Lower lobe of right lung (tissue), 2 donors: Measurements from ENCODE around the gene WDR31. TPM values are rescaled to one million over a fixed set of nuclear protein-coding genes. Genes with fewer than 3 reads are reported as not detected.

ENCODE experiments used
- ATAC-seq, 2 donors: fragments of 200-7000 bp; cut with Tn5 transposase; one replicate each; pipeline ENCODE4 v1.9.1; 2020 to 2022; ENCODE audit warnings: mild to moderate bottlenecking in 2 of 2, moderate library complexity in 2 of 2
- DNase-seq: peaks from one replicate; pipeline ENCODE4 v3.0.0-alpha.2; 2020
- H3K27ac ChIP-seq: fragments of 200-600 bp; one replicate; pipeline ENCODE4 v1.8.0; 2022
- H3K27me3 ChIP-seq: fragments of 200-600 bp; one replicate; pipeline ENCODE4 v1.8.0; 2022; ENCODE audit warnings: low read depth
- H3K36me3 ChIP-seq: fragments of 200-600 bp; one replicate; pipeline ENCODE4 v1.8.0; 2022; ENCODE audit warnings: mild to moderate bottlenecking
- H3K4me1 ChIP-seq: fragments of 200-600 bp; one replicate; pipeline ENCODE4 v1.8.0; 2022
- H3K4me3 ChIP-seq: fragments of 200-600 bp; one replicate; pipeline ENCODE4 v1.8.0; 2022; ENCODE audit warnings: mild to moderate bottlenecking
- H3K9me3 ChIP-seq: fragments of 200-600 bp; one replicate; pipeline ENCODE4 v1.8.0; 2022
- intact Hi-C: fragments of 100-400 bp; cut with DNase I; formaldehyde crosslinking; loops from one replicate; pipeline ENCODE4 v1.11.0; 2022
- total RNA-seq: library from RNA; stranded (reverse); fragmentation: NEBNext Ultra II Directional; extraction: Animal tissue kit (Norgen Biotek cat#: 25700); gene quantifications from one replicate; pipeline ENCODE4 v1.2.1, GENCODE V29; 2021
- TF ChIP-seq, protein P1 (sequence below): fragments of 200-600 bp; IDR thresholded peaks from one replicate; pipeline ENCODE4 v1.8.0; 2022; ENCODE audit warnings: antibody characterized with exemption, mild to moderate bottlenecking
- donor health status: DM: no; HTN: yes; CAD: no; lungs with severe emphysema.

The WDR31 gene
- total RNA-seq, 1 donor from 2014 or later = 4.5 TPM

- no peaks in the 10 kb centered on the region for H3K9me3 ChIP-seq
- H3K36me3 ChIP-seq = peaks cover 4% of the 10 kb centered on the region
- no peaks in the 10 kb centered on the region for H3K4me1 ChIP-seq
- H3K4me3 ChIP-seq = no peak overlapping the region
- TF ChIP-seq, protein P1, sequence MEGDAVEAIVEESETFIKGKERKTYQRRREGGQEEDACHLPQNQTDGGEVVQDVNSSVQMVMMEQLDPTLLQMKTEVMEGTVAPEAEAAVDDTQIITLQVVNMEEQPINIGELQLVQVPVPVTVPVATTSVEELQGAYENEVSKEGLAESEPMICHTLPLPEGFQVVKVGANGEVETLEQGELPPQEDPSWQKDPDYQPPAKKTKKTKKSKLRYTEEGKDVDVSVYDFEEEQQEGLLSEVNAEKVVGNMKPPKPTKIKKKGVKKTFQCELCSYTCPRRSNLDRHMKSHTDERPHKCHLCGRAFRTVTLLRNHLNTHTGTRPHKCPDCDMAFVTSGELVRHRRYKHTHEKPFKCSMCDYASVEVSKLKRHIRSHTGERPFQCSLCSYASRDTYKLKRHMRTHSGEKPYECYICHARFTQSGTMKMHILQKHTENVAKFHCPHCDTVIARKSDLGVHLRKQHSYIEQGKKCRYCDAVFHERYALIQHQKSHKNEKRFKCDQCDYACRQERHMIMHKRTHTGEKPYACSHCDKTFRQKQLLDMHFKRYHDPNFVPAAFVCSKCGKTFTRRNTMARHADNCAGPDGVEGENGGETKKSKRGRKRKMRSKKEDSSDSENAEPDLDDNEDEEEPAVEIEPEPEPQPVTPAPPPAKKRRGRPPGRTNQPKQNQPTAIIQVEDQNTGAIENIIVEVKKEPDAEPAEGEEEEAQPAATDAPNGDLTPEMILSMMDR = no peak
- no peak for ATAC-seq
- intact Hi-C loops = no loop called here
- no peak for DNase-seq
- no peak overlapping the region for H3K27ac ChIP-seq
- H3K27me3 ChIP-seq = no peaks in the 10 kb centered on the region
Measured at GRCh38 chr9:113361304-113362018, 21.4 kb upstream of the WDR31 start.

DNA sequence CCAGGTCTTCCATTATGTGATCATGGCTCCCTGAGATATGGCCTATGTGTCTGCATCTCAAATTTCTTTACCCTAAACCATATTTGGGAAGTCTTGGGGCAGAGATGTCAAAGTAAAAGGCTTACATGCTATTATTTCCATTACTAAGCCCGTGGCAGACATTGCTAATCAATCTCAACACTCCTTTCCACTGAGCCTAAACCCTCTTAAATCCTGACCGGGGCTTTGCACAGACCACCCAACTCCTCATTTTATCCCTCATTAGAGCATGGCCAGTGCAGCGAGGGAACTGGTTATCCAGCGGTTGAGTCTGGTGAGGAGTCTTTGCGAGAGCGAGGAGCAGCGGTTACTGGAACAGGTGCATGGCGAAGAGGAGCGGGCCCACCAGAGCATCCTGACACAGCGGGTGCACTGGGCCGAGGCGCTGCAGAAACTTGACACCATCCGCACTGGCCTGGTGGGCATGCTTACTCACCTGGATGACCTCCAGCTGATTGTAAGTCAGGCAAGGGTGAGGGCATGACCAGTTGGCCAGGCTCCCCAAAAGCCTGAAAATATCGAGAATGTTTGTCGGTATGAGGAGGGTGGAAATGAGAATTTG, 20.3 kb upstream of the WDR31 start:
- ATAC-seq (no peak), DNase-seq (no peak)
- Histone ChIP-seq H3K4me1 (no peaks in the 10 kb centered on the region), H3K36me3 (peaks cover 4% of the 10 kb centered on the region), H3K9me3 (no peaks in the 10 kb centered on the region), H3K27me3 (no peaks in the 10 kb centered on the region), H3K27ac (no peak overlapping the region), H3K4me3 (no peak overlapping the region)
- intact Hi-C loops = no loop called here
- TF ChIP-seq, protein P1 = no peak

DNA sequence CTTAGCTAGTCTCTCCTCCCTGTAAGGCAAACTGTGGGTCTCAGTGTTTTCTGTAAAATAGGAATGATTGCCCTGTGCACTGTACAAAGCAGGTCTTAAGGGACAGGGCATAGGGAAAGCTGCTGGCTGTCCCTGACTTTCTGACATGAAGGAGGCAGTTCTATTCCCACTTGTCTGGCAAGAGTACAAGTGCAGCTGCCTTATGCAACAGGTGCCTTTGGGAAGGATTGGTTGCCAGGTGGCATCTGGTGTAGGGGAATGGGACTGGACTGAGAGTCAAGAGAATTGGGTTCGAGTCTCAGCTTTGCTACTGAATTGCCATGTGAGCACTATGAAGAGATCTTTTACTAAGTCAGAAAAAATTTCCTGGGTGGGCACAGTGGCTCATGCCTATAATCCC, 19.3 kb upstream of the WDR31 start:
- intact Hi-C loops = no loop called here
- no peak overlapping the region for H3K27ac ChIP-seq
- H3K4me3 ChIP-seq = no peak overlapping the region
- no peaks in the 10 kb centered on the region for H3K27me3 ChIP-seq
- DNase-seq (no peak), ATAC-seq (no peak)
- TF ChIP-seq, protein P1 = no peak
- no peaks in the 10 kb centered on the region for H3K4me1 ChIP-seq
- no peaks in the 10 kb centered on the region for H3K9me3 ChIP-seq
- peaks cover 4% of the 10 kb centered on the region for H3K36me3 ChIP-seq

- intact Hi-C loops = no loop called here
- H3K27ac ChIP-seq = no peak overlapping the region
Measured at GRCh38 chr9:113356686-113357292, 16.7 kb upstream of the WDR31 start.

DNA sequence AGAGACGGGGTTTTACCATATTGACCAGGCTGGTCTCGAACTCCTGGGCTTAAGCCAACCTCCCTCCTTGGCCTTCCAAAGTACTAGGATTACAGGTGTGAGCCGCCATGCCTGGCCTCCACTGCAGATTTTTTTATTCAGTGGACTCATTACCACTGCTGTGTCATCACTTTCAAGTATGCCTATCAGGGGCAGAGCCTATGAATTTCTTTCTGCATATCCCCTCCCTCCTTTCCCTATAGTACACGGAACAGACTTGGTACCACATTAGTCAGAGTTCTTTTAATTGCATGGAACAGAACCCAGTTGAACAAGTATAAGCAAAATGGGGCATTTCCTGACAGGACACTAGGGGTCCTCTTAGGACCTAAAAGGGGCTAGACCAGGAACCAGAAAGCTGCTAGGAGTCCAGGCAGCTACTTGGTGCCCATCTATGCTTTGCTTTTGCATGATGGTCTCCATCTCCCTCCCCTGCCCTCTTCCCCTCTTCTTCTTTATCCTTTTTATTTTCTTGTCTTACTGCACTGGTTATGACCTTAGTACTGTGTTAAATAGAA, 15.0 kb upstream of the WDR31 start:
- DNase-seq (no peak), ATAC-seq (no peak)
- TF ChIP-seq, protein P1 = no peak
- Histone ChIP-seq H3K36me3 (no peaks in the 10 kb centered on the region), H3K4me1 (peaks cover 8% of the 10 kb centered on the region), H3K27ac (no peak overlapping the region), H3K9me3 (no peaks in the 10 kb centered on the region), H3K27me3 (peaks cover 16% of the 10 kb centered on the region), H3K4me3 (no peak overlapping the region)
- intact Hi-C loops = no loop called here

More at GRCh38 chr9:113356686-113357292, 16.7 kb upstream of the WDR31 start:
- TF ChIP-seq, protein P1 = no peak
- Histone ChIP-seq H3K4me1 (no peaks in the 10 kb centered on the region), H3K4me3 (no peak overlapping the region), H3K36me3 (peaks cover 4% of the 10 kb centered on the region), H3K9me3 (no peaks in the 10 kb centered on the region), H3K27me3 (no peaks in the 10 kb centered on the region)
- DNase-seq = no peak
- ATAC-seq = no peak
